HG03565 (cell line): ENCODE data around the gene ANKRD63.

Experiments used
- ATAC-seq: cut with Tn5 transposase; IDR thresholded peaks from one replicate; pipeline ENCODE4 v1.9.1; 2021; ENCODE audit warnings: mild to moderate bottlenecking, moderate library complexity; ENCODE audit not compliant: unreplicated experiment

ANKRD63 gene

DNA sequence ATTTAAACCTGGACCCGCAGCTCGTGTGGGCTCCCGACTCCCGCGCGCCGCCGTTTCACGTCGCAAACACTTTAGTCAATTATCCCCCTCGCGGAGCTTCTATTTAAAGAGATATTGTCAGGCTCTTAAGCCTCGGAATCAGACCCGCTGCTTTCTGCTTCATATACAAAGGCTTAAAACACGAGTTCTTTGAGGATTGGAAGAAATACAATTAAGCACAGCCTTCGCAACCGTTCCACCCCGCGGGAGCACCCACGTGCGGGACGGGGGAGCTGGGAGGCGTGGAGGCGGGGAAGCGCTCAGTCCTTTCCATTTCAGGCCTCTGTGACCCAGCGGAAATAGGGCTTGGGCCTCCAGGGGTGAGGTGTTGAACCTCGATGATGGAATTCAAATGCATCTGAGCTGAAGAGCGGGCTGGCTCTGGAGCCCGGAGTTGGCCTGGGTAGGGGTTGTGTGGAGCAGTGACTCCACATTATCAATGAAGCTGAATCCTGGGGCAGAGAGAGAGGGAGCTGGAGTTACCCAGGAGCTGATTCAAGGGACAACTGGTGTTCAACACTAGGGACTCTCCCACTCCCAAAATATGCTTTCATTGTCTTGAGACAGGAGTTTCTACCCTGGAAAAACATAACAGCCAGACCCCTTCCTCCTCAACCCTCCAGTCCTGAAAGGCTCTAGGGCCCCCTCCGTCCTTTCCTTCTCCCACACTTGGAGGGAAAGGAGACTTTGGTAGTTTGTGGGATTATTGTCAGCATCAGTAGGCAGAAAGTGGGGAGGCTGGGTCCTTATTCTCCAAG lies 2.4 kb downstream of the ANKRD63 start:
- no peak for ATAC-seq

DNA sequence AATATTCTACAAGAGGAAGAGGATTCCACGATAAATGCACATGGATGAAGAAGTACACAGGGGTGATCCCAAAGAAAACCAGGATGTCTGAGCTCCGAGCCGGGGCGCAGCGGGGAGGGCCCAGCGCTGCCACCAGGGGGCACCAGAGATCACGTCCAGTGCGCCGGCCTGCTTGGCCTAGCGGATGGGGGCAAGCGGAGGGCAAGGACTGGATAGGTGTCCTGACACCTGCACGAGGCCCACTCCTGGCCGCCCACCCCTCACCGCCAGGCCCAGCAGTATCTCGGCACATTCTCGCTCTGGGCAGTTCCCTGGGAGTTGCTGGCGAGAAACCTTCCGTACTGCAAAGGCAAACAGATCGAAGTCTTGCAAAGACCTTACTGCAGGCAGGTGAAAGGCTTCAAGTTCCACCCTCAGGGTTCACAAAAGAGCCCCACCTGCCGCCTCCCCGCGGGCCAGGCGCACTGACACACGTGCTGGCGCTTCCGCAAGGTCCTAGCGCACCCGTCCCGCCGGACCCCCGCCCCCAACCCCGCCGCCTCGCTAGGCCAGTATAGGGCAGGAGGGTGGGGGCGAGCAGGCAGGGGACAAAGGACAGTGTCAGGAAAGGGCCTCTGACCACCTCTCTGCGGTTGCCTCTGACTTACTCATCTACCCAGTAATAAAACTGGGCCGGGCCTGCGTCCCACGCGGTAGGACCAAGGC lies 3.3 kb downstream of the ANKRD63 start:
- no peak for ATAC-seq

- ATAC-seq: no peak
These were observed 4.8 kb downstream of the ANKRD63 start for GRCh38 chr15:40278026-40278425.

GRCh38 chr15:40277471-40277870 lies 5.4 kb downstream of the ANKRD63 start:
- no peak for ATAC-seq

- no peak for ATAC-seq
These were observed 5.9 kb downstream of the ANKRD63 start for GRCh38 chr15:40276927-40277326.

GRCh38 chr15:40275954-40276353 lies 6.9 kb downstream of the ANKRD63 start:
- ATAC-seq: no peak

- no peak for ATAC-seq
These were observed 7.3 kb downstream of the ANKRD63 start for GRCh38 chr15:40275523-40275922.

DNA sequence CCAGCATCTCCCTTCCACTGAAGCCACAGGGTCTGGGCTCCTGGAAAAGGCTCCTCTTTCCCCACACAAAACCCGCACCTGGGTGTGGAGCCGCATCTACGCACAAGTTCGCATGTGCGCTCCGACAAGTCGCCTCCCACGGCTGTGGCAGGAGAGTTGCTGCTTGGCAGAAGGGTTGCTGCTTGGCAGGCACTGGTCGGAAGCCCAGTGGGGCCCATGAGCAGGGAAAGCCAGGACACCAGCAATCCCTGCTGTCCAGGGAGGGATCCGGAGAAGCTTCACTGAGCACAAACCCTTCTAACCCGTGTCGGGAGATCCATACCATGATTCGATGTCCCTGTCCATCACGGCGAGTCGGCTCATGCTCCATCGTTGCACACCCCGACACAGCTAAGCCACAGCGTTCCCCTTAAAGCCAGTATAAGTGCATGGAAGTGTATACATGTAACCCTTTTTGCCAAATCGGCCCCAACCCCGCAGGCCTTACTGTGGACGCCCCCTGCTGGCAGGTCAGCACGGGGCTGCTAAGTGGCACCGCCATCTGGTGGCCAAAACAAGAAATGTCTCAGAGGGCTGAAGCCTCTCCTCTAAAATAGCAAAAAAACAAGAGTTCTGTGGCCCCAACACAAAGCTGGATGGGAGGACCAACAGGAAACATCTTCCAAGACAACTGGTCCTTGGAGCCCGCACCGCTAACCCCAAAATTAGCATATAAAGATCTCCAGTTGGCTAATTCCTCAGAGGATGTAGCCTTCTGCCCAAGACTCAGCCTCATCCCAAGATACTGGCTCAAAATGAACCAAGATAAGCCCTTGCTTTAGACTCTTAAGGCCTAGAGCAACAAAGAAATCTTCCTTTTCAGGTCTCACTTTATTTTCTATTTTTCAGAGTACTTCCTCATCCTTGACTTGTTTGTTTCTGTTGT lies 8.3 kb downstream of the ANKRD63 start:
- ATAC-seq: peak; percentile 47

- no peak for ATAC-seq
These were observed 9.4 kb downstream of the ANKRD63 start for GRCh38 chr15:40273428-40273827.

- no peak for ATAC-seq
These were observed 10.3 kb downstream of the ANKRD63 start for GRCh38 chr15:40272485-40273056.

GRCh38 chr15:40271685-40272484 lies 11.0 kb downstream of the ANKRD63 start:
- ATAC-seq: no peak

GRCh38 chr15:40270246-40270995 lies 12.4 kb downstream of the ANKRD63 start:
- ATAC-seq: no peak

DNA sequence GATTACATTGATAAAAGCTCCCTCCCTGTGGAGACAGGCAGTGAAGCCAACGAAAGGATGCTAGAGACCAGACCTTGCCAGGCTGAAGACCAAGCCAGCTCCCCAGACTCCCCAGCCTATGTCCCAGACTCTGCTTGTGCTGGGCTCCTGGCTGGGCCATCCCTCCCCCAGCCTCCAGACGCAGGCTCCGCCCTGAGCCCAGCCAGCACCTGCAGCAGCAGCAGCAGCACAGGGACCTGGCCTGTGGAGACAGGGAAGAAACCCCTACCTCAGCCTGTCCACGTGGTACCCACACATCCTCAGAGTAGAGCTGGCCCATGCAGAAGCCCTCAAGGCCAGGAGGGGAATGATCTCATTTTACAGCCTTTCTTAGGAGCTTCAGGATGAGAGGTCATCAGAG lies 13.3 kb downstream of the ANKRD63 start:
- ATAC-seq: no peak

DNA sequence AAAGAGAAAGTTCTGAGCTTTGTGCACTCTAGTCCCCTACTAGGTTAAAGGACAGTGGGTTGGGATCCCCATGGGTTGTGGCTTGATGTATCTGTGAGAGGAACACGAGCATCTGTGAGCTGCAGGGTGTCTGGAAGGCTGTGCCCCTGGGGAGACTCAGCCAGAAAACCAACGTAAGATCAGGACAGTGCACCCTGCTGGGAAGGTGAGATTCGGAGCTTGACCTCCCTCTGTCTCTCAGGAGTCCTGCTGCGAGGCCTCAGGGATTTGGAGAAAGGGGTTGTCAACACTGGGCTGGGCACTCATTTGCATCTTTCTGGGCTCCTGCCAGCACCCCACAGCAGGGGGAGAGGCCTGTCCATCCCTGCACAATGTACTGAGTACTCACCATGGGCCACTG lies 15.2 kb downstream of the ANKRD63 start:
- no peak for ATAC-seq

DNA sequence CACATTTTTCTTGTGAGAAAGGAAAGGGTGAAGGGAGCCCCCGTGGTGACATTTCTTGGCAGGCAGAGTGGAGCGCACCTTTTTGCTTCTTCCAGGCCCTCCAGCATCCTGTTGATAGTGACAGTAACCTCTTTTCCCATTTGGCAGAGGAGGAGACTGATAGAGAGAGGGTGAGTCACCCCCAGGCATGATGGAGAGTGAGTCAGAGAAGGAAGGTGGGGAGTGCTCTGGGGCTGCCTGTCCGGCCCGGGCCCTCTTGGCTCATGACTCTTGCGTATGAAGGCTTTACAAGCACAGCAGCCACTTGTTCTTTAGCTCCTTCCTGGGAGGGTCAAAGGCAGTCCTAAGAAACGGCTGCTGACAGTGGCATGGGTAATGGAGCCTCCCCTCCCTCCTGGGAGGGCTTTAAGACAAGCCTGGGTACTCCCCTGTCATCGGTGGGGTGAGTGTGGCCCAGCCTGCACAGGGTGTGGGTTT lies 16.0 kb downstream of the ANKRD63 start:
- ATAC-seq: no peak

GRCh38 chr15:40265875-40266274 lies 17.0 kb downstream of the ANKRD63 start:
- ATAC-seq: no peak

- no peak for ATAC-seq
These were observed 17.5 kb downstream of the ANKRD63 start for GRCh38 chr15:40265355-40265754.

DNA sequence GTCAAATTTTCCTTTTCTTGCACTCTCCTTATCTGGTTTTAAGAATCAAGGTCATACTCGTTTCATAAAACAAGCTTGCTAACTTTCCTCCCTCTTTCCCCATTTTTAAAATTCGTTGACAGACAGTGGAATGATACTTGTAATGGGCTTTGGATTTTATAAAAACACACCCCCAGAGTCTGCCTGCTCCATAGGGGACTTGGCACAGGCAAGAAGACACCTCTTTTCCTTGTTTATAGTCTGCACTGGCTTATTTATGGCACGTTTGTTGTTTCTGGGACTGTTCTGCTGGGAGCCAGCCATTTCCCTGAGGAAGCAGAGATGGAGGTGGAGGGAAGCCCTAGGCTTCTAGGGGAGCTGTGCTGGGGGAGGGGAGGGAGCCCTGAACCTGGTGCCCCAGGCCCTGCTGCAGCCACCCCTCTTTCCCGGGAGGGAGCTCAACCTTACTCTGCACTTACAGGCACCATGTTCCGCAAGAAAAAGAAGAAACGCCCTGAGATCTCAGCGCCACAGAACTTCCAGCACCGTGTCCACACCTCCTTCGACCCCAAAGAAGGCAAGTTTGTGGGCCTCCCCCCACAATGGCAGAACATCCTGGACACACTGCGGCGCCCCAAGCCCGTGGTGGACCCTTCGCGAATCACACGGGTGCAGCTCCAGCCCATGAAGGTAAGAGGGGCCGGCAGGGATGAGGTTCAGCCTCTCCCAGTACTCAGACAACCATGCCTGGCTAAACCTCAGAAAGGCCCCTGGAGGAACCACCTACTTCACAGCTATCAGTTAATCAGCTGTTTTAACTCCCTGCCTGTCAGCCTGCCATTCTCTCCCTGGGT lies 18.3 kb downstream of the ANKRD63 start:
- ATAC-seq: no peak
